HPDE6-E6E7 (cell line): ENCODE measurements around the gene MYCT1.
A peak's percentile ranks its signal among the peaks of the same experiment; 100 is the strongest.

Experiments
- DNase-seq: peaks from one replicate; pipeline ENCODE4 v3.0.0; 2011; ENCODE audit warnings: missing footprints; ENCODE audit errors: extremely low spot score

The MYCT1 gene

DNA sequence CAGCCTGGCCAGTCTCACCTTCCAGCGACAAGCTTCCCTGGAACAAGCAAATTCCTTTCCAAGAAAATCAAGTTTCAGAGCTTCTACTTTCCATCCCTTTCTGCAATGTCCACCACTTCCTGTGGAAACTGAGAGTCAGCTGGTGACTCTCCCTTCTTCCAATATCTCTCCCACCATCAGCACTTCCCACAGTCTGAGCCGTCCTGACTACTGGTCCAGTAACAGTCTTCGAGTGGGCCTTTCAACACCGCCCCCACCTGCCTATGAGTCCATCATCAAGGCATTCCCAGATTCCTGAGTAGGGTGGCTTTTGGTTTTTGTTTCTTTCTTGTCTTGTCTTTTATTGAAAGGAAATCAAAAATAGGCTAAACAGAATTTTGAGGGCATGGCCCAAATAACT, 24.3 kb downstream of the MYCT1 start:
- DNase-seq = no peak

DNA sequence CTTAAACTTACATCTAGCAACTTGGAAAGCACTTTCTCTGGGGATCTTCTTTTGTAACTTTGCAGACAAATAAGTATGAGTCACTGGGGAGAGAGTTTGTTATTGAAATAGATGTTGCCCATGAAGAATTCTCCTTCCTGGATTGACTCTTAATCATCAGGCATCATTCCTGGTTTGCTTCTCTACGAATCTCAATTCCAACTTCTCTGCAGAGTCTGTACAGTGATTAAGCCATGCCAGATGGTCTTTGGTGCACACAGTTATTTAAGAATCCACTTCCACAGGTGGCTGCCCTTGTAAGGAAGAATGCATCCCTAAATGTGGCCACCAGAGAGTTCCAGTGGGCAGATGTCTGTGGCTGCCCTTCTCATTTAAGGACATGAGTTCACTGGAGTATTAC, 25.7 kb downstream of the MYCT1 start:
- peak; percentile 21 for DNase-seq

DNA sequence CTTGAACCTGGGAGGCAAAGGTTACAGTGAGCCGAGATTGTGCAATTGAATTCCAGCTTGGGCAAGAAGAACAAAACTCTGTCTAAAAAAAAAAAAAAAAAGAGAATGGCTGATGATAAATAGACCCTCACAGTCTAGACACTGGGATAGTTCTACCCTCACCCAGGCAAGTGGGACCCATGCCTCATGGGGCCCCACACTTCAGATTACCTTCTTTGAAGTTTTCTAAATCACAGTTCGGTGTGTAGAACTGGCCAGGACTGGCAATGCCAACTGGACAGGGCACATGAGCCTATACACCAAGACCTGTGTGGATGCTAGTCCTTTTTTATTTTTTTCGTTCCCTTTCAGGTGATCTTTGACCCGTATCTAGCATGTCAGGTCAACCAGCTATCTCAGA, 28.6 kb downstream of the MYCT1 start:
- no peak for DNase-seq

DNA sequence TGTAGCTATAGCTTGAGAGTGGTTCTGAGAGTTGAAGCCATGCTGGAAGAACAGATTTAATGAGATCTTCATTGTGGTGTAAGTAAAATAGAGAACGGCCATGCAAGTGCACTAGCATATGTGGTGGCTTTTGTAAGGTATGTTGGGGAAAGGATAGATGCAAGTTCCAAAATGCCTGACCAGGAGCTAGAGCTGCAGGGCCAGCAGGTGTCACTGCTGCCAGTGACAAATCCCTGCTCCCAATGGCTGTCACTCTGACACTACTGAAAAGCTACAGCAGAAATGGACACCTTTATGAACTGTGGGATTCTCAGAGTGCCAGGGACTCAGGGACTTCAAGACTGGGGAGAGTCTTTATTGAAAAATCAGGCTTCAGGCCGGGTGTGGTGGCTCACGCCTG, 29.8 kb downstream of the MYCT1 start:
- DNase-seq = no peak

DNA sequence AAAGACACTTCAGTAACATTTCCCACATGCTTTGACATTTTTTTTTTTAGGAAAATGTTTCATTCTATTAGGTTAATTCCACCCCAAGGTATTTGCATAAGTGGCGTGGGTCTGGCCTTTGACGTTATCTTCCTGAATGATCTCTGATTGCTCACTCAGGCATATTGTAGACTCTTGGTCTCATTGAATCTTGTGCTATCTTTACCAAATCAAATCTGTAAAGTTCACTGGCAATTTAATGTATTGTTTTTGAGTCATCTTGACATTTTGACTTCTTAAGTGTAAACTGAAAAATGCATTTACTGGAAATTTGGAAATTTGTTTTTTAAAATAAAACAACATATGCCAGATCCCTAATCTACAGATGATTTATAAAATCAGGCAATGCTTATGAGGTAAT, 36.9 kb downstream of the MYCT1 start:
- no peak for DNase-seq

DNA sequence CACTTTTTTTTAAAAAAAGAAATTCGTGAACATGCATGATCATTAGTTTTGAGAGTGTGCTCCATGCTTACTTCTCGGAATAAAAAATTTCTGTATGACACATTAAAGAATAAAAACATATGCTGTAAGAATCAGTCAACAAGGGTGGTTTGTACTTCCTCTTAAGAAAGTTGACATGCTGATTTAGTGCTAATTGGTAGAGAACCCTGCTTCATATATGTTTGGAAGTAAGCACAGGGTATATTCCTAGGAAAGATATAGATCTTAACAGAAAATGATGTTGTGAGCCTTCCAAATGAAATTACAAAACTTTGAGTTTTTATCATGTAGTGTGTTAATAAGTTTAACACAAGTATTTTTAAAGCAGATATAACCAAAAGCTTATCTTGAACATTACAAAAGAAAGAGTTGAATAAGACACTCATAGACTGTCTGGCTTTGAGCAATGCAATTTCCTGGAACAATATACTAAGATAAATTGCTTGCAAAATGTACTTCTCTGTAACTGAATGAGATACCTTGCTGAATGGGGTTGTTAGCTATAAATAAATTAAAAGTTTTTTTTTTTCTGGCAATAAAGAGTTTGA, 39.1 kb downstream of the MYCT1 start:
- DNase-seq = no peak

DNA sequence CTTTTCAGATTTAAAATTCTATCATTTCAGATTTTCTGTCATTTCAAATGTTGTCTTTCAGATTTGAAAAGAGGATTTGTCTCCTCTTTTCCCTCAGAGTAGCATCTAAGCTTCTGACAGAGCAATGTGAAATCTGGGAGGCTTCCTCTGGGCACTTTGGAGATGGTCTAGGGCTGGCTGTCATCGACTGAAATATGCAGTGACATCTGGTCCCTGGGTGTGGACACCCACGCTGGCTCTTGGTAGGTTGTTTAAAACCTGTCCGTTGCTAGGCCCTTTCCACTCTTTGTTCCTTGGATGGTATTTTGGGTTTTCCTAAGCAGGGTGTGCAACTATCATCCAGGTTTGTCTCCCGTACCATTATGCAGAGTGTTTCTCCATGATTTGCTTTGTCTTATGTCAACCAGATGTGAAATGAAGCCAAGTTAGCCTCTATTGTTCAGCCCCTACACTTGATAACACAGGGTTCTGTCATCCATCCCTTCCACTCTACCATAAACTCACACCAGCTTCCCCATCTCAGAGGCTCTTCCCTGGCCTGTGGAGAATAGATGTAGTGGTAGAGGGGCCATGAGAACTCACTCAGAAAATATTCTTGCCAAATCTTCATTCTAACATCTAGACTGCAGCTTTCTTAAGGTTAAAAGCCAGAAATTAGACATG, 47.9 kb downstream of the MYCT1 start:
- DNase-seq = no peak

DNA sequence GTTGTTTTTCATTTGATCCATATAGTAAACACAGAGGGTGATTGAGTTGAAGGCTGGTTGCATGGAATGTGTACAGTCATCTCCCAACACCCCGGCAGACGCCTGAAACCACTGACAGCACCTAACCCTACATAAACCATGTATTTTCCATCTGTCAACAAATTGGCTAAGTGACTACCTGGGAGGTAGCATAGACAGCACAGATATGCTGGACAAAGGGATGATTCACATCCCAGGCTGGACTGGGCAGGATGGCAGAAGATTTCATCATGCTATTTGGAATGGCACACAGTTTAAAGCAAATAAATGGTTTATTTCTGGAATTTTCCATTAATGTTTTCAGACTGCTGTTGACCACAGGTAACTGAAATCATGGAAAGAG, 48.5 kb downstream of the MYCT1 start:
- DNase-seq = peak; percentile 81

DNA sequence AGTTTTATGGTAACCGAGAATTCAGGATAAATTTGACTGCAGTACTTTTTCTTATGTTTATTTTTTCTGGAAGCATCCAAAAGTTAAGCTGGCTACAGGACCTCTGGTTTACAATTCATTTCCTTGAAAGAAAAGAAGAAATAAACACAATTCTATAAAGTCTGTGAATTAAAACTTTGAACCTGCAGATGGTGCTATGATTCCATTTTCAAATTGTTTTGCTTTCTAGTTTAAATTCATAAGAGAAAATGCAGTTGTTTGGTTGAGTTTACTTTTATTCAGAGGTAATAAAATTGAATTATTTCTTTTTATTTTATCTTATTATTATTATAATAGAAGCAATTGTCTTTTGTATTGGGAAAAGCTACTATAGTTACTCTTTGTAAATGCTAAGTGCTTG, 51.1 kb downstream of the MYCT1 start:
- no peak for DNase-seq

DNA sequence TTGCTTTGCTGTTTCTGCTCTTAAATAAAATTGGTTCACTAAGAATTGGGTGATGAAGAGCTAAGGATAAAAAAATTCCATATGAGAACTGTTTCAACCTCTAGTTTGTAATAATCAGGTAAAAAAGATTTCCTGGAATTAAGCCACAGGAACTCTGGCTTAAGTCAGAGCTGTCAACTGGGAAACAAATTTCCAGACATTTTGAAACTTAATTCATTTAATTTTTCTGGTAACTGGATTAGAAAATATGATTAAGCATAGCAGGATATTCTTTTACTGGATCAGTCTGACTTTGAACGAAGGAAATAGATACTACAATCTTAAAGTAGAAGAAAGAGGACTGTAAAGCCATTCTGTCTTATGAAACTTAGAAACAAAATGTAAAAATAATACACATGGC, 51.6 kb downstream of the MYCT1 start:
- DNase-seq = no peak

DNA sequence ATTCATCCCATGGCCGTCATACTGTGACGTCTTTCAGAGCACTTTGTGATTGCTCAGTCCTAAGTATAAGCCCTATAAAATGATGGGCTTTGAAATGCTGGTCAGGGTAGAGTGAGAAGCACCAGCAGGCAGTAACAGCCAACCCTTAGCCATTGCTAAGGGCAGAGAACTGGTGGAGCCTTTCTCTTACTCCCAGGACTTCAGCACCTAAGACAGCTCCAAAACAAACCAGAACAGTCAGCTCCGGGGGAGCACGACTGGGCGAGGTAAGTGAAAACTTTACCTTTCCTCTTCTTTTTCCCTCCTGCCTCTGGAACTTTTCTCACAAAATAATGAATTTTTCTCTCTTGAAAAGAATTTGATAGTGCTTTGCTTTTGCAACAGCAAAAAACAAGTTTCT, 53.0 kb downstream of the MYCT1 start, which contains the start of gene VIP:
Gene VIP (plus strand): TSS at position 104 of the 400 bp plus-strand sequence. CDS start 1,381 bp downstream, outside the sequence.
- peak; percentile 26 for DNase-seq

DNA sequence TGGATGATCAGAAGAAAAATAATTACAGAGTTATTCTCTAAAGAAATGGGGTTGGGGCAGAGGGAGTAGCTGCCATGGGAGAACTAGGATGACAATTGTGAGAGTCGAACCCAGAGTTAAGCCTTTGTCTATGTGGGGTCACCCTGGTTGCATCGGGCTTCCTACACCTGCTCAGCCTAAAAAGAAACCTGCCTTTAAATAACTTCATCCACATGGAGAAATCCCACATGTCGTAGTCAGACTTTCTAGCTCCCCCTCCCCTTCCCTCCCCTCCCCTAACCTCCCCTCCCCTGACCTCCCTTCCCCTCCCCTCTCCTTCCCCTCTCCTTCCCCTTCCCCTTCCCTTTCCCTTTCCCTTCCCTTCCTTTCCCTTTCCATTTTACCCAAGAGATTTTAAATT, 67.6 kb downstream of the MYCT1 start:
- DNase-seq = no peak

DNA sequence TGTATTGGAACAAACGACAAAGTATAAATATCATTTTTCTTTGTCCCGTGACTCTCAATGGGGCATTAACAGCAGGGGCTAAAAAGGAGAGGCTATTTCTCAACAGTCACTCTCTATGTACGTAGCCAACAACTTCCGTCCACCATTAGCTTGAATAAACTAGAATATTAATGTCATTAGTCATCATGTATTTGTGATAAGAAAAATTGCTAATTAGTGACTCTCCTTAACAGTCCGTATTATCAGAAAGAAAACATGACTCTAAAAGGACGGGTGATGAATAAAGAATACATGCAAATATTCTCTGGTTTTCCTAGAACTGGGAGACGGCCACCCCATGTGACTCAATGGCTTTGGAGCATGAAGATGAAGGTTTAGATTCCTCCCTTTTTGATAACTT, 71.5 kb downstream of the MYCT1 start:
- DNase-seq = no peak

DNA sequence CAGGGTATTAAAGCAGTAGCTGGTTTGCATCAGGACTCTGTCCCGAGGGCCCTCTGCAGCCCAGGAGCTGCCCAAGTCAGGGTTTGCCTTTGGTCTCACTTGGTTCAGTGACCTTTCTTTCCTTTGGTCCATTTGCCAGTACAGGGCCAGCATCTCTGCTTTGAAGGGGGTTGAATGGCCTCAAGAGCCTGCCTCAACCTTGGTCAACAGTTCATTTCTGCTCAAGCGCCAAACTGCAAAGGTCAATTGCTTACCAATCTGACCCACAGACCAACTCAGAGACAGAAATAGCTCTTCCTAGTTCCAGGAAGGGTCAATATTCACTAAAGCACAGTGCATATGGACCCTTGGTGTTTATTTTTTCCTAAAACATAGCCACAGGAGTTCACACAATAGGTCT, 72.3 kb downstream of the MYCT1 start:
- DNase-seq = no peak

DNA sequence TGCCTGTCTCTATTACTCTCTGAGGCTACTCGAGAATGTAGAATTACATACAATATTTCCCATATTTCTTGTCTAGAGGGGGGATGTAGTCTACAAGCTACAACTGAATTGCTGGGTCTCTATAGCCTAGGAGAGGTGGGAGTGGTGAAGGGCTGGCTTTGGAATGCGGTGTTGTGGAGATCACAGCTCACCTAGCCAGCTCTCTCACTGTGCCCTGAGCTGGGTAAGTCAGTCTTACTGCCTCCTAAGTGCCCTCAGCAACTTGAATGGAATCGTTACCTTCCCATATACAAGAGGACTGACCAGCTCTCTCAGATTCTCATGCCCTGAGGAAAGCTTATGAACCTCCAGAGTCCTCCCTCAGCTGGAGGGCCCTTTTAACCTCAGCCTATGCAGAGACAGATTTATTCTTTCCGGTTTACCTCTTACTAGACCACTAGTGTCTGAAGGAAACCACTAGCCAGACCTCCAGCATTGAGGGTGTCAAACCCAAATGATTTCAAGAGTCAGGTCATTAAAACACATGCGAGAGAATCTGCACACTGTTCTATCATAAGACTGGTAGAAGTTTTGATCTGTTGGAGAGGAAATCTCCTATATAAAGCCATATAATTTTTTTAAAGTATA, 73.5 kb downstream of the MYCT1 start:
- DNase-seq = no peak
